Mesothelial cell of epicardium (in vitro differentiated cells): Measurements from ENCODE around the gene S100A3. TPM values are rescaled to one million over a fixed set of nuclear protein-coding genes. Genes with fewer than 3 reads are reported as not detected.
"Not testable (repeated sequence)": the region's sequence is repeated elsewhere in the genome, so short reads cannot be mapped to it uniquely, and the experiment has no call there.

ENCODE experiments used
- DNase-seq, 2 experiments: peaks; one replicate each; pipeline ENCODE4 v3.0.0; 2021; ENCODE audit warnings: low spot score in 2 of 2; ENCODE audit not compliant: unreplicated experiment in 2 of 2
- H3K27ac Mint-ChIP-seq: 2 replicates; pipeline ENCODE4 v1.8.0; 2021; ENCODE audit warnings: mixed read lengths
- H3K27me3 Mint-ChIP-seq: 2 replicates; pipeline ENCODE4 v1.8.0; 2021; ENCODE audit warnings: low read depth, mixed read lengths
- H3K36me3 Mint-ChIP-seq: 2 replicates; pipeline ENCODE4 v1.8.0; 2021; ENCODE audit warnings: mixed read lengths
- H3K4me1 Mint-ChIP-seq: 2 replicates; pipeline ENCODE4 v1.8.0; 2021; ENCODE audit warnings: mixed read lengths
- H3K4me3 Mint-ChIP-seq: 2 replicates; pipeline ENCODE4 v1.8.0; 2021; ENCODE audit warnings: mild to moderate bottlenecking, moderate library complexity, mixed read lengths
- H3K9me3 Mint-ChIP-seq: 2 replicates; pipeline ENCODE4 v1.8.0; 2021; ENCODE audit warnings: mixed read lengths
- CTCF ChIP-seq: fragments of 200-600 bp; sonication (generic); IDR thresholded peaks from one replicate; pipeline ENCODE4 v1.5.0; 2021; ENCODE audit warnings: antibody characterized with exemption; ENCODE audit not compliant: unreplicated experiment
- total RNA-seq: library from RNA; stranded (reverse); gene quantifications from 3 replicates; pipeline ENCODE4 v1.2.1, GENCODE V29; 2021

The S100A3 gene, protein sequence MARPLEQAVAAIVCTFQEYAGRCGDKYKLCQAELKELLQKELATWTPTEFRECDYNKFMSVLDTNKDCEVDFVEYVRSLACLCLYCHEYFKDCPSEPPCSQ
- total RNA-seq = not detected in 3 replicates

GRCh38 chr1:153548722-153549688, at the start of gene S100A3:
TSS of gene S100A3 (minus strand) at chr1:153549258. CDS start at chr1:153548485, 773 bp downstream.
- Mint-ChIP-seq H3K36me3 (no peaks in the 10 kb centered on the region), H3K4me3 (no peak within 1 kb of the TSS), H3K9me3 (no peaks in the 10 kb centered on the region), H3K27me3 (no peaks in the 10 kb centered on the region), H3K4me1 (peaks cover 74% of the 10 kb centered on the region), H3K27ac (peak within 1 kb of the TSS; percentile 66)
- no peak for TF ChIP-seq CTCF
- DNase-seq = no peak

- no peaks in the 10 kb centered on the region for H3K27me3 Mint-ChIP-seq
- no peaks in the 10 kb centered on the region for H3K36me3 Mint-ChIP-seq
- no peak overlapping the region for H3K27ac Mint-ChIP-seq
- TF ChIP-seq CTCF = no peak
- DNase-seq = no peak
- H3K4me1 Mint-ChIP-seq = peaks cover 3% of the 10 kb centered on the region
- no peaks in the 10 kb centered on the region for H3K9me3 Mint-ChIP-seq
- no peak overlapping the region for H3K4me3 Mint-ChIP-seq
Observed at GRCh38 chr1:153598309-153599172, 49.5 kb upstream of the S100A3 start.

DNA sequence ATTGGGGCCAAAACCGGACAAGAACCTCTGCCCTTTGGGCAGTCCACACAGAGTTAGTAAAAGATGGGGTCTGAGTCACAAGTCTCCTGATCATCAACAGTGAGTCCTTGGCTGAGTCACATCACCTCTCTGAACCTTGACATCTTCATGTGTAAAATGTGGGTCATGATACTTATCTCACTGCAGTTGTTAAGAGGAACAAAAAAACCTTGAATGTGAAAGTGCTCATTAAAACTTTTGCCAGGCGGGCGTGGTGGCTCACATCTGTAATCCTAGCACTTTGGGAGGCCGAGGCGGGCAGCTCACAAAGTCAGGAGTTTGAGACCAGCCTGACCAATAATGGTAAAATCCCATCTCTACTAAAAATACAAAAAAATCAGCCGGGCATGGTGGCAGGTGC, 48.1 kb upstream of the S100A3 start:
- Mint-ChIP-seq H3K4me3 (no peak overlapping the region), H3K27ac (no peak overlapping the region), H3K27me3 (no peaks in the 10 kb centered on the region), H3K9me3 (no peaks in the 10 kb centered on the region), H3K36me3 (no peaks in the 10 kb centered on the region), H3K4me1 (peaks cover 6% of the 10 kb centered on the region)
- no peak for TF ChIP-seq CTCF
- DNase-seq = no peak

- H3K36me3 Mint-ChIP-seq = no peaks in the 10 kb centered on the region
- H3K27ac Mint-ChIP-seq = no peak overlapping the region
- no peak for TF ChIP-seq CTCF
- H3K4me3 Mint-ChIP-seq = no peak overlapping the region
- no peak for DNase-seq
- no peaks in the 10 kb centered on the region for H3K9me3 Mint-ChIP-seq
- peaks cover 3% of the 10 kb centered on the region for H3K4me1 Mint-ChIP-seq
- no peaks in the 10 kb centered on the region for H3K27me3 Mint-ChIP-seq
Observed at GRCh38 chr1:153592748-153593147, 43.7 kb upstream of the S100A3 start.

- H3K36me3 Mint-ChIP-seq = no peaks in the 10 kb centered on the region
- DNase-seq = no peak
- H3K9me3 Mint-ChIP-seq = no peaks in the 10 kb centered on the region
- H3K4me1 Mint-ChIP-seq = peaks cover 16% of the 10 kb centered on the region
- H3K27ac Mint-ChIP-seq = no peak overlapping the region
- no peaks in the 10 kb centered on the region for H3K27me3 Mint-ChIP-seq
- no peak for TF ChIP-seq CTCF
- no peak overlapping the region for H3K4me3 Mint-ChIP-seq
Observed at GRCh38 chr1:153588482-153588881, 39.4 kb upstream of the S100A3 start.

DNA sequence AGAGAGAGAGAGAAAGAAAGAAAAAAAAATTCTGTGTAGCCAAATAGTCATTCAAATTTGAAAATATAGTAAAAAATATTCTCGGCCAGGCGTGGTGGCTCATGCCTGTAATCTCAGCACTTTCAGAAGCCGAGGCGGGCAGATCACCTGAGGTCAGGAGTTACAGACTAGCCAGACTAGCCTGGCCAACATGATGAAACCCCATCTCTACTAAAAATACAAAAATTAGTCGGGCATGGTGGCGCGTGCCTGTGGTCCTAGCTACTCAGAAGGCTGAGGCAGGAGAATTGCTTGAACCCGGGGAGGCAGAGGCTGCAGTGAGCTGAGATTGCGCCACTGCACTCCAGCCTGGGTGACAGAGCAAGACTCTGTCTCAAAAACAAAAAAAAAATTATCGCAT, 39.0 kb upstream of the S100A3 start:
- H3K27me3 Mint-ChIP-seq, H3K27ac Mint-ChIP-seq, H3K36me3 Mint-ChIP-seq, H3K9me3 Mint-ChIP-seq, H3K4me3 Mint-ChIP-seq, DNase-seq: not testable (repeated sequence)
- H3K4me1 Mint-ChIP-seq = peaks cover 16% of the 10 kb centered on the region
